Neural cell (in vitro differentiated cells): ENCODE data around the gene DOCK2. TPM values are rescaled to one million over a fixed set of nuclear protein-coding genes. Genes with fewer than 3 reads are reported as not detected.

Source experiments
- H2AFZ ChIP-seq: fragments of 200-600, 300-800 bp; sonication (generic), shearing (Covaris generic); 2 replicates; pipeline ENCODE4 v1.6.0; 2014; ENCODE audit warnings: low read depth, mild to moderate bottlenecking, antibody characterized with exemption, low read length, moderate library complexity
- H3F3A ChIP-seq: fragments of 200-600 bp; shearing (Covaris generic); 2 replicates; pipeline ENCODE4 v1.6.1; 2016; ENCODE audit warnings: mild to moderate bottlenecking, moderate library complexity, mixed read lengths, antibody characterized with exemption, low read length; ENCODE audit not compliant: insufficient read depth, poor library complexity, severe bottlenecking
- H3K27ac ChIP-seq: fragments of 200-600, 300-800 bp; sonication (generic), shearing (Covaris generic); 2 replicates; pipeline ENCODE4 v1.5.1; 2014; ENCODE audit warnings: mild to moderate bottlenecking, low read length, moderate library complexity
- H3K27me3 ChIP-seq: fragments of 300-800, 200-600 bp; sonication (generic), shearing (Covaris generic); 2 replicates; pipeline ENCODE4 v1.6.0; 2014; ENCODE audit warnings: mild to moderate bottlenecking, low read depth, low read length, moderate library complexity; ENCODE audit not compliant: insufficient read depth
- H3K36me3 ChIP-seq: fragments of 300-800, 200-600 bp; sonication (generic), shearing (Covaris generic); 2 replicates; pipeline ENCODE4 v1.5.1; 2014; ENCODE audit warnings: mild to moderate bottlenecking, antibody characterized with exemption, low read length, moderate library complexity; ENCODE audit not compliant: insufficient read depth
- H3K4me2 ChIP-seq: fragments of 300-800, 200-600 bp; sonication (generic), shearing (Covaris generic); 2 replicates; pipeline ENCODE4 v1.6.0; 2014; ENCODE audit warnings: mild to moderate bottlenecking, low read length
- H3K4me3 ChIP-seq: fragments of 300-800, 200-600 bp; sonication (generic), shearing (Covaris generic); 2 replicates; pipeline ENCODE4 v1.5.1; 2014; ENCODE audit warnings: mild to moderate bottlenecking, low read length, moderate library complexity
- H3K79me2 ChIP-seq: fragments of 200-600 bp; shearing (Covaris generic); replicated peaks from 2 replicates; pipeline ENCODE4 v1.6.0; 2014; ENCODE audit warnings: mild to moderate bottlenecking, low read length, moderate library complexity; ENCODE audit not compliant: insufficient read depth
- H3K9ac ChIP-seq: fragments of 300-800, 200-600 bp; sonication (generic), shearing (Covaris generic); 2 replicates; pipeline ENCODE4 v1.6.1; 2016; ENCODE audit warnings: mild to moderate bottlenecking, low read length, mixed read lengths
- H3K9me2 ChIP-seq: fragments of 200-600 bp; shearing (Covaris generic); 2 replicates; pipeline ENCODE4 v1.6.1; 2016; ENCODE audit warnings: mild to moderate bottlenecking, low read length, mixed read lengths; ENCODE audit not compliant: insufficient read depth
- H3K9me3 ChIP-seq: fragments of 200-600, 300-800 bp; sonication (generic), shearing (Covaris generic); 2 replicates; pipeline ENCODE4 v1.6.1; 2016; ENCODE audit warnings: mild to moderate bottlenecking, mixed run types, low read length, moderate library complexity, mixed read lengths
- H4K20me1 ChIP-seq: fragments of 200-600 bp; shearing (Covaris generic); 2 replicates; pipeline ENCODE4 v1.6.1; 2016; ENCODE audit warnings: mild to moderate bottlenecking, mixed run types; ENCODE audit not compliant: insufficient read depth
- EP300 ChIP-seq: fragments of 450-650 bp; conservative IDR thresholded peaks from 2 replicates; pipeline ENCODE4 v1.6.1; 2014; ENCODE audit warnings: antibody characterized with exemption, mild to moderate bottlenecking, moderate library complexity; ENCODE audit not compliant: poor library complexity, severe bottlenecking
- EZH2 ChIP-seq: fragments of 200-600, 300-800 bp; shearing (Covaris generic), sonication (generic); IDR thresholded peaks from 2 replicates; pipeline ENCODE4 v1.6.1; 2014; ENCODE audit warnings: antibody characterized with exemption, low read length, borderline replicate concordance, mild to moderate bottlenecking; ENCODE audit not compliant: insufficient read depth, poor library complexity, severe bottlenecking
- MXI1 ChIP-seq: fragments of 450-650 bp; conservative IDR thresholded peaks from 2 replicates; pipeline ENCODE4 v1.6.1; 2014; ENCODE audit warnings: antibody characterized with exemption, mild to moderate bottlenecking; ENCODE audit not compliant: poor library complexity, severe bottlenecking
- POLR2AphosphoS5 ChIP-seq: IDR thresholded peaks from 2 replicates; pipeline ENCODE4 v1.6.1; 2012
- RAD21 ChIP-seq: fragments of 450-650 bp; conservative IDR thresholded peaks from 2 replicates; pipeline ENCODE4 v1.6.1; 2014; ENCODE audit warnings: antibody characterized with exemption, mild to moderate bottlenecking, moderate library complexity
- REST ChIP-seq: IDR thresholded peaks from 2 replicates; pipeline ENCODE4 v1.6.1; 2012; ENCODE audit warnings: borderline replicate concordance
- SMC3 ChIP-seq: fragments of 450-650 bp; conservative IDR thresholded peaks from 2 replicates; pipeline ENCODE4 v1.6.1; 2014; ENCODE audit warnings: antibody characterized with exemption, mild to moderate bottlenecking, moderate library complexity; ENCODE audit not compliant: poor library complexity
- TAF1 ChIP-seq: IDR thresholded peaks from 2 replicates; pipeline ENCODE4 v1.6.1; 2012; ENCODE audit warnings: low read depth
- polyA plus RNA-seq: library from polyadenylated mRNA; depleted of rRNA; stranded (reverse); fragments of >200 nt; gene quantifications from 2 replicates; pipeline ENCODE4 v1.2.3, GENCODE V29; 2014
- TF ChIP-seq, protein P1 (sequence below): fragments of 450-650 bp; IDR thresholded peaks from 2 replicates; pipeline ENCODE4 v1.5.1; 2014; ENCODE audit warnings: antibody characterized with exemption, mild to moderate bottlenecking, moderate library complexity; ENCODE audit not compliant: poor library complexity, severe bottlenecking

DOCK2 gene
- polyA plus RNA-seq, 1 donor from 2014 or later: 0.15 TPM

DNA sequence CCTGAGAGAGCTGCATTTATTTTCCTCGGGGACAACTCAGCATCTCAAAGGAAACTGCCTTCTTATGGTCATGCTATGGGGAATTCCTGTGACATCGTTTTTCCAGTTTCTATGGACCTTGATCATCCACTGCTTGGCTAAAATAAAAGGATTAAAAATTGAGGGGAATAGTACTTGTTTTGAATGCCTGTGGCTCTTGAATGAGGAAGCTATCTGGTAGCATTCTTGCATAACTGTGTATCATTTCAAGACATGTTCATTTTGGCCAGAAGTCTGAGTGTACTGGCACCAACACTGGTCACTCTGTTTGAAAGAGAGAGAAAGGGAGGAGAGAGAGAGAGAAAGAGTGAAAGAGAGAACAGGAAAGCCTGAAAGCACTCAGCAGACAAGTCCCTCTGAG lies 116.7 kb downstream of the DOCK2 start:
- Histone ChIP-seq H3K9ac (no peak overlapping the region), H3K4me2 (no peak overlapping the region), H3K27me3 (no peaks in the 10 kb centered on the region), H3K36me3 (no peaks in the 10 kb centered on the region), H3K4me3 (no peak overlapping the region), H3K79me2 (no peaks in the 10 kb centered on the region), H3K9me2 (no peaks in the 10 kb centered on the region), H3K27ac (no peak overlapping the region), H3F3A (no peaks in the 10 kb centered on the region), H4K20me1 (no peaks in the 10 kb centered on the region), H3K9me3 (no peaks in the 10 kb centered on the region), H2AFZ (no peak overlapping the region)
- TF ChIP-seq POLR2AphosphoS5: no peak
- TF ChIP-seq RAD21: no peak
- no peak for TF ChIP-seq EP300
- no peak for TF ChIP-seq REST
- no peak for TF ChIP-seq TAF1
- no peak for TF ChIP-seq EZH2
- no peak for TF ChIP-seq MXI1
- TF ChIP-seq, protein P1, sequence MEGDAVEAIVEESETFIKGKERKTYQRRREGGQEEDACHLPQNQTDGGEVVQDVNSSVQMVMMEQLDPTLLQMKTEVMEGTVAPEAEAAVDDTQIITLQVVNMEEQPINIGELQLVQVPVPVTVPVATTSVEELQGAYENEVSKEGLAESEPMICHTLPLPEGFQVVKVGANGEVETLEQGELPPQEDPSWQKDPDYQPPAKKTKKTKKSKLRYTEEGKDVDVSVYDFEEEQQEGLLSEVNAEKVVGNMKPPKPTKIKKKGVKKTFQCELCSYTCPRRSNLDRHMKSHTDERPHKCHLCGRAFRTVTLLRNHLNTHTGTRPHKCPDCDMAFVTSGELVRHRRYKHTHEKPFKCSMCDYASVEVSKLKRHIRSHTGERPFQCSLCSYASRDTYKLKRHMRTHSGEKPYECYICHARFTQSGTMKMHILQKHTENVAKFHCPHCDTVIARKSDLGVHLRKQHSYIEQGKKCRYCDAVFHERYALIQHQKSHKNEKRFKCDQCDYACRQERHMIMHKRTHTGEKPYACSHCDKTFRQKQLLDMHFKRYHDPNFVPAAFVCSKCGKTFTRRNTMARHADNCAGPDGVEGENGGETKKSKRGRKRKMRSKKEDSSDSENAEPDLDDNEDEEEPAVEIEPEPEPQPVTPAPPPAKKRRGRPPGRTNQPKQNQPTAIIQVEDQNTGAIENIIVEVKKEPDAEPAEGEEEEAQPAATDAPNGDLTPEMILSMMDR: no peak
- TF ChIP-seq SMC3: no peak

DNA sequence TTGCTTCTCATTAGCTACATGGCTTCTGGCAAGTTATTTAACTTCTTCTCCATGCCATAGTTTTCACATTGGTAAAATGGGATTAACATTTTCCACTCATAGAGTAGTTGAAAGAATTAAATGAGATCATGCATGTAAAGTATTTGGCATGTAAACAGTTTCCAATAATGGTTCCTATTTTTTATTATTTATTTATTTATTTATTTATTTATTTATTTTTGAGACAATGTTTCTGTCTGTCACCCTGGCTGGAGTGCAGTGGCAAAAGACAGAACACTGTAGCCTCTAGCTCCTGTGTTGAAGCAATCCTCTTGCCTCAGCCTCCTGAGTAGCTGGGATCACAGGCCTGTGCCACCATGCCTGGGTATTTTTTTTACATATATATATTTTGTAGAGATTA lies 117.7 kb downstream of the DOCK2 start:
- Histone ChIP-seq H3K36me3 (no peaks in the 10 kb centered on the region), H3K9ac (no peak overlapping the region), H3K9me3 (no peaks in the 10 kb centered on the region), H2AFZ (no peak overlapping the region), H3F3A (no peaks in the 10 kb centered on the region), H3K4me2 (no peak overlapping the region), H3K79me2 (no peaks in the 10 kb centered on the region), H3K27me3 (no peaks in the 10 kb centered on the region), H4K20me1 (no peaks in the 10 kb centered on the region), H3K4me3 (no peak overlapping the region), H3K9me2 (no peaks in the 10 kb centered on the region), H3K27ac (no peak overlapping the region)
- TF ChIP-seq REST (no peak), EP300 (no peak), RAD21 (no peak), POLR2AphosphoS5 (no peak), TAF1 (no peak)
- TF ChIP-seq, protein P1: no peak
